SK-N-MC (cell line): ENCODE results near the gene ACYP1.

Source experiments
- EZH2 ChIP-seq: fragments of 200-600 bp; sonication (generic); IDR thresholded peaks from one replicate; pipeline ENCODE4 v1.6.1; 2017; ENCODE audit warnings: antibody characterized with exemption
- FOXP2 ChIP-seq: optimal IDR thresholded peaks from 2 replicates; pipeline ENCODE3; 2011; ENCODE audit warnings: mild to moderate bottlenecking, moderate library complexity; ENCODE audit not compliant: insufficient read depth; ENCODE audit errors: extremely low read length, control extremely low read depth
- POLR2AphosphoS5 ChIP-seq: IDR thresholded peaks from 2 replicates; pipeline ENCODE4 v1.6.1; 2012; ENCODE audit warnings: mild to moderate bottlenecking, low read depth, low read length, borderline replicate concordance

DNA sequence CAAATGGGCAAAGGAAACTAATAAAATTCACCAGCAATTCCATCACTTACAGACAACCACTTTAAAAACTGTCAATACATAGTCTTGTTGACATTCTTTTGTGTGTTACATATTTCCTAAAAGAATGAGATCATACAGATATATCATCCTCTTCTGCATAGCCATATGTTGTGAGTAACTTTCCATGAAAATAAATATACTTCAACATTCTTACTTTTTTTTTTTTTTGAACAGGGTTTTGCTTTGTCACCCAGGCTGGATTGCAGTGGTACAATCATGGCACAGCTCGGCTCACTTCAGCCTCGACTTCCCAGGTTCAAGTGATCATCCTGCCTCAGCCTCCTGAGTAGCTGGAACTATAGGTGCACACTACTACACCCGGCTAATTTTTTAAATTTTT is 26.5 kb upstream of the ACYP1 start:
- no peak for TF ChIP-seq EZH2
- TF ChIP-seq POLR2AphosphoS5: no peak
- no peak for TF ChIP-seq FOXP2
